ENCODE results near the gene PLEKHA1.
A peak's percentile ranks its signal among the peaks of the same experiment; 100 is the strongest.

Gene PLEKHA1

DNA sequence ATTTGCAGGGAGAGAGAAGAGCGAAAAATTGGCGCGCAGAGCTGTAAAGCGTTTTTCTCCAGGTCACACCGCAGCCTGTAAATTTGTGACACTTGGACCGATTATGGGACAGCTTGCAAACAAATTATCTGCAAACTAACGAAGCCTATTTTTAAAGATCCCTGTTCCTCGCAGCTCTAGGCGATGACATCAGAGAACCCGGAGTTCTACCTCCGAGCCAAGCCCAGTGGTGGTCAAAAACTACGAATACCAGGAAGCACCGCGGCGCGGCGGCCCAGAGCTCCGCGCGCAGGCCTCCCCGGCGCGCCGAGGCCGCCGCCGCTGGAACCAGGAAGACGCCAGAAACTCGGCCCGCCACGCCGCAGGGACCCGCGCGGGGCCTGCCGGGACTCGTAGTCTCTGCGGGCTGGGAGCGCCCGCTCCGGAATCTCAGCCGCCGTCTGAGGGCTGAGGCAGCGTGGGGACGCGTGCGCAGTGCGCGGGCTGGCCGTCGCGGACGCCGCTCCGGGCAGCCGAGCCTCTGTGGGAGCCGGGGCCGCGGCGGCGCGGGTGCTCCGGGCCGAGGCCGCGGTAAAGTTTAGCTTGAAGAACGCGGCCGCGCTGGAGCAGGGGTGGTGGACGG, at the start of gene PLEKHA1:
PLEKHA1 (plus strand) TSS at position 472 of the 622 bp plus-strand sequence. CDS start 18,493 bp downstream, outside the sequence.
- DNase-seq (ENCODE audit: low spot score), result peak; percentile 94

DNA sequence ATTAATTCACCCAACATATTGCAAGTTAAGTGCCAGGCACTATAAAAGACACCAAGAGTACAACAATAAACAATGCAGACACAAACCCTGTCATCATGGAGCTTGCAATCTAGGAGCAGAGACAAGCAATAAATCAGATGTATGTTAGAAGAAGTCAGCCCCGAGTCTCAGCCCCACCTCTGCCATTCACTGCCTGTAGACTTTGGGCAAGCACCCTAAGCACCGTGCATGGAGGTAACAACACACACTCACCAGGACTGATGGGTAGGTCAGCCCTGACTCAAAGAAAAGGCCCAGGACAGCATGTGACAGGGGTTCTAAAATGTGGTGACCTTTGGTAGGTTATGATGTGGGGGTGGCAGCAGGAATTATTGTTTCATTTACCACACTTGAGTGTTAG, 49.3 kb upstream of the PLEKHA1 start:
- no peak for DNase-seq (ENCODE audit: low spot score)

DNA sequence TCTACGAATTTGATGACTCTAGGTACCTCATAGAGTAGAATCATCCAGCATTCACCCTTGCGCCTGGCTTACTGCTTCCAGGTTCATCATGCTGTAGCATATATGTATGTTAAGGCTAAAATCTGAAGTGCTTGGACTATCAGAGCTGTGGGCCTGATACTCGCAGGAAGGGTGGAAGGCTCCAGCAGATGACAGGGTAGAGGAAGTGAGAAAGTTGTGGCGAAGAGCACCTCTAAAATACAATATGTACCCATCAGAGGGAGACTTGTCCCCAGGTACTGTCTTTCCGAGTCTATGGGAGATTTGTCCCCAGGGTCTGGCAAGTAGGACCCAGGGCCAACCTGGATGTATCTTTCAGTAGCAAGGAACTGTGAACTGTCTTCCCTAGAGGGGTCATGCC, 48.1 kb upstream of the PLEKHA1 start:
- DNase-seq (ENCODE audit: low spot score), result no peak

DNA sequence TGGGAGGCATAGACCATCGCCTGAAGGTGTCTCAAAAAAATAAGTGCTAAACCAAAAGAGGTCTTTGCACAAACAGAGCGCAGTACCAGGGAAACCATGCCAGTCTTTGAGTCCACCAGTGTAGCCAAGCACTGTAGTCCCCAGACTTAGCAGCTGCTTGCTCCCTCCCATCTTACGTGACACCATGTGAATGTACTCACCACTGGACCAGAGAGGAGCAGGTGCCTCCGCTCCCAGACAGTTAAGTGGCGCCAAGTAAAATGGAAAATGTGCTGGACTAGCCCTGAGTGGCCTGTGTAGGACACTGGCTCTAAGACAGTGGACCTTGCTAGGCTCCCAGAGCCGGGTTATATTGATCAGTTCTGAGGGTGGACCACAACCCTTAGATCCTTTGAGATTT, 47.7 kb upstream of the PLEKHA1 start:
- no peak for DNase-seq (ENCODE audit: low spot score)

DNA sequence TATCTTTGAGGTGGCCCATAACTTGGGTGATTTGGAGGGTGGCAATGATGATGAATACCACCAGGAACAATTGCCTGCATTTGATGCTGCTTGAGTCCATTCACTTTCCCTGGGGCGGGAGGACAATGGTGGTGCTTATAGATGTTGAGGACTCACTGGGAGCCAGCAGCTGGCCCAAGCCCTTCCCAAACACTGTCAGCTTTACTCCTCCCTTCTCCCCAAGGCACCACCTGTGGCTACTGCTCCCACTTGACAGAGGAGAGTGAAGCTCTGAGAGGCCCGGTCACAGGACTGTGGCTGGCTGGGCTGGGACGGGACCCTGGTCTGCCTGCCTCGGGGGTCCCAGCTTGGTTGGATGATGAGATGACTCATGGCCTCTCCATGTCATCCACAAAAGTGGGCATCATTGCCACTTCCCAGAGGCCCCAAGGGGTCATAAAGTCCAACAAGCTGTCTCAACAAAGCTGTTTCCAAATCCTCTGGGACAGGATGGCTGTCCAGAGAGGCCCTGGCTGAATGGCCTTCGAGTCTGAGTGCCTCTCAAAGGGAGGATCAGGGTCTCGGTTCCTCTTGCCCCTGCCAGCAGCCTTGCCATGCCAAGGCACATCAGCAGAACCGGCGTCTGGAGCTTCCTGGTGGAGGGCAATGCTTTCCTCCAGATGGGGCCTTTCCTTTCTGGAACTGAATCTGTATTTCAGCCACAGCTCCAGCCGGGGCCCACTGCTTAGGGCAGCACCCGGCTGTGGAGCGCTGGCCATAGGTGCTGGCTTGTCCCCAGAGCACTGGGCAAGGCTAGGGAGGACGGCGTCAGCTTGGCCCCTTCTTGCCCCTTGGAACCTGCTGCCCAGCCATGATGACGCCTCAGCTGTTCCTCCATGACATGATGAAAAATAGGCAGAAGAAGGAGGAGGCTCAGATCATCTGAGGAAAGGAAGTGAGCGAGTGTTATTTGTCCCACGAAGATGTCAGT, 47.0 kb upstream of the PLEKHA1 start:
- no peak for DNase-seq (ENCODE audit: low spot score)

DNA sequence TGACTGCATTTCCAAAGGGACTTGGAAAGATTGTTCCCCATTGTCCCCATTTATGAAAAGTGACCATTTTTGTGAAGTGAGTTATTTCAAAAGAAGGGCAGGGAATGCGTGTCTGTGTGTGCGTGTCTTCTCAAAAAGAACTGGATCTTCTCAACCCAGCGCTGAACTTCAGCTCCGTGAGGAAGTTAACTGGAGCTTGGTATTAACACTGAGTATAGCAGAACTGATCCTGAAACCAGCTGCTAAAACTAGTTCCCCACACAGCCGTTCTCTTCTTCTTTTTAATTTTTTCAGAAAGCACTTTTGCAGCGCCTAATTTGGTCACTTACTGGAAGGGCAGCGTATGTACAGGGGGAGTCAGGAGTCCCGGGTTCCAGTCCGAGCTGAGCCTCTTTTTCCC, 45.8 kb upstream of the PLEKHA1 start:
- DNase-seq (ENCODE audit: low spot score), result no peak

DNA sequence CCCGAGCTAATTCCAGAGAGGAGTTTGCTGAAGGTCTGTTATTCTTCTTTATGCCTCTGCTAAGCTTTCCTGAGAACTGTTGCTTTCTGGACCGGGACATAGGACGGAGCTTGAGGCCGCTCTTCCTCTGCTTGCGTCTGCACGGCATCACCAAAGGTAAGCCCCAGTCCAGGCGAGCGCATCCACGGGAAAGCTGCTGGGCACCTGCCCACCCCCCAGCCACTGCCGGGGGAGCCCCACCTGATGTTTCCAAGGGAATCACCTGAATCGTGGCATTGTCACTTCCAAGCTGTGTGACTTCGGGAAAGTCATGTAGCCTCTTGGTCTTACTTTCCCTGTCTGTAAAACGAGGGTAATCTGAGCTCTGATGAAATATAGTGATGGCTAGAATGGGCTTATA, 45.1 kb upstream of the PLEKHA1 start:
- no peak for DNase-seq (ENCODE audit: low spot score)

DNA sequence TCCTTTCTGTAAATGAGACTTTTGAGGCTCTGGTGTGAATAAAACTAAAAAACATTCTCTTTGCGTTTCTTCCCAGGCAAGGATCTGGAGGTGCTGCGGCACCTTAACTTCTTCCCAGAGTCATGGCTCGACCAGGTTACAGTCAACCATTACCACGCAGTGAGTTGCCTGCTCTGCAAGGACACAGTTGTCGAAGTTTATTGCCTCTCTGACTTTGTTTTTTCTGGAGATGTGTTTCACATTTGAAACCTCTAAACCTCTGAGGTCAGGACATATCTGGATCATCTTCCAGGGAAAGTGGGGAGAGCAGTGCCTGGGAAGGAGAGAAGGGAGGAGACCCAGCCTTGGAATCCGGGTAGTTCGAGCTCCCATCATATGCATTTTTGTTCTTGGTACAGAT, 43.4 kb upstream of the PLEKHA1 start:
- no peak for DNase-seq (ENCODE audit: low spot score)

DNA sequence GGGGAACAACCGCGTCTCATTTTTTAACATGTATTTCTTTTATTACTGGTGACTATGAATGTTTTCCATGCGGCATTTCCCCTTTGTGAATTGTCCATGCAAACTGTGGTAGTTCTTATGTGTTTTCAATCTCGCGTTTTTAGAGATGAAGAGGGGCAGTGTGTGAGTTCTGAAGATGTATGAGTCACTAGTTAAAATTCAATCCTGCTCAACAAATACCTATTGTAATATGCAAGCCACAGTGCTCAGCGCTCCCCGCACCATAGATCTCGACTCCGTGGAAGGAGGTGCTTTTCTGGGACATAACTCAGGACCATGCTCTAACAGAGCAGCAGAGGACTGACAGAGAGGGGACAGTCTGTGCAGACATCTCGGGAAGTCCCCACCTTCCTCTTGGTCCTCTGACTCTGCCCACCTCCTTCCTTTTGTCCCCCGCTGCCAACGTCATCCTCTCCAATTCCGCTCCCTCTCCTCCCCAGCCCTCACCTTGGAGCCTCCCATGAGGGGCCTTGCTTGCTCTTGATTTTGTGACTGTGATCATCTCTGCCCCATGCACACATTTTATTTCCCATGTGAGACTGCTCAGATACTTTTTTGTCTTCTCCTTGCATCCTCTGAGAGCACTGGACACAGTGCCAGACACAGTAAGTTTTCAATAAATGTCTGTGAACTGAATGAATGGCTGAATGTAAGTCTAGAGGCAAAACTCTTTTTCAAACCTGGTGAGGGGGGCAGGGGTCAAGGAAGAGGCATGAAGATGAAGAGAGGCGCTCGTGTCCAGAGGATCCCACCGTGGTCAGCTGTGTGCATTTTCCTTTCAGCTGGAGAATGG, 42.7 kb upstream of the PLEKHA1 start:
- no peak for DNase-seq (ENCODE audit: low spot score)

DNA sequence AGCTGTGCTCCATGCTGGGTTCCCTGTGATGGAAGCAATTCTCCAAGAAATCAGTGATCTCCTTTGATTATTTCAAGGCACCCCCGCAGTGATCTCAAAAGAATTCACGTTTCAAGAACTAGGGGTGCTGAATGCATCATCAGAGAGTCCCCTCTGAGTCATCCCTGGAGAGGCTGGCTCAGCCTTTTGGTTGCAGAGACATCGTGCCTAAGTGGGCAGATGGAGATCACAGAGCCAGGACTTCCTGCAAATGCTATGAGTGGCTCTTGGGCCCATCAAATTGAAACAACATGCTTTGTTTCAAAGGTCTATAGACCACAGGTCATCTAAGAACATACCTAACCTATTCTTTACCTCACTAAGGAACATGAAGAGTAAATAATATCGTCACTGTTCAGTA, 41.5 kb upstream of the PLEKHA1 start:
- no peak for DNase-seq (ENCODE audit: low spot score)

DNA sequence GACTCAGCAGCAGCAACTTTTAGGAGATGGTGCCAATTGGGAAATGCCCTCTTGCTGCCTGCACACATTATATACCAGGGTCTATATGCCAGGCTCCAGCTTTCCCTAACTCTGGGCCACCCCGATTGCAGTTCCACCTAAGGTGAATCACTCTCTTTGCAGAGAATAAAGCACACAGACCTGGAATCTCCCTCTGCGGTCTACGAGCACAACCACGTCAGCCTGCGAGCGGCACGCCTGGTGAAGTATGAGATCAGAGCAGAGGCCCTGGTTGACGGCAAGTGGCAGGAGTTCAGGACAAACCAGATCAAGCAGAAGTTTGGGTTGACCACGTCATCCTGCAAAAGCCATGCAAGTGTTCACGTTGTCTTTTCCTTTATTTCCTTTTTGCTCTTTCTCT, 38.2 kb upstream of the PLEKHA1 start:
- DNase-seq (ENCODE audit: low spot score), result no peak

DNA sequence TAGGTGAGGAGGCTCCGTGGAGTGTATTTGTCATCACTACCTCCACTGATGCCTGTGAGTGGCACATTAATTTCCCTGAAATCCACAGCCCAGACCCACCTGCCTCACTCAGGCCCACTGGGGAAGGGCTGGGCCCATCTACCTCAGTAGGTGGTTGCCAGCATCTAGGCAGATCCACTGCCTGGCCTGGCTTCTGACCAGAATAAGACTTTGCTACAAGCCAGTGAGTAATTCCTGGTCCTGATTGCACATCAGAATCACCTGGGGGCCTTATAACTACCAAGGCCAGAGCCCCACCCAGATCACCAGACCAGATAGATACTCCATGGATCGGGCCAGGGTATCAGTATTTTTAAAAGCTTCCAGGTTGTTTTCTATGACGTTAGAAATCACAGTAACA, 37.5 kb upstream of the PLEKHA1 start:
- DNase-seq (ENCODE audit: low spot score), result no peak

DNA sequence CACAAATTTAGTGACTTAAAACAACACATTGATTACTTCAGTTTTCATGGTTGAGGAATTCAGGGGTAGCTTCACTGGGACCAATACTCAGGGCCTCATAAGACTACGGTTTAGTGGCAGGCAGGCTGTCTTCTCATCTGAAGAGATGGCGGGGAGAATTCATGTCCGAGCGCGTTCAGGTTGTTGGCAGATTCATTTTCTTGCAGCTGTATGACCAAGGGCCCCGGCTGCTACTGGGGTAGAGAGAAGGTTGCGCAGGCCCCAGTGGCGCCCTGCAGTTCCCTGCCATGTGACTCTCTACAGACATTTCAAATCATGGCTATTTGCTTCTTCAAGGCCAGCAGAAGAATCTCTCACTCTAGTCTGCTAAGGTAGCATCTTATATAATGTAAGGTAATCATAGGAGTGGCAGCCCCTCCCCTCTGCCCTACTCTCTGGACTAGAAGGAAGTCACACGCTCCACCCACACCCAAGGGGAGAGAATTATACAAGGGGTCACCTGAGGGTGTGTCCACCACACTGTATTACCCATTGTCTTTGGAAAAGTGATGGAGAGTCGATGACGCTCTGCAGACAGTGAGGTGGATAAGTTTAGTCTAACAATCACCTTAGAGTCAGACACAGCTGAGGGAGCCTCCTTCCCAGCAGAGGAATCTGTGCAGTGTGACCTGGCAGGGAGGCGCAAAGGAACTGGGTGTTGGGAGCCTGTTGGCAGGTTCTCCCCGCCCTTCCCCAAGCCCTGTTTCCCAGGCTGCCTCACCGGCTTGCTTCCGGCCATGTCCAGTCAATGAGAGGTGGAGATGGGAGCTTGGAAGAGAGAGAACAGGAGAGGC, 35.7 kb upstream of the PLEKHA1 start:
- no peak for DNase-seq (ENCODE audit: low spot score)

DNA sequence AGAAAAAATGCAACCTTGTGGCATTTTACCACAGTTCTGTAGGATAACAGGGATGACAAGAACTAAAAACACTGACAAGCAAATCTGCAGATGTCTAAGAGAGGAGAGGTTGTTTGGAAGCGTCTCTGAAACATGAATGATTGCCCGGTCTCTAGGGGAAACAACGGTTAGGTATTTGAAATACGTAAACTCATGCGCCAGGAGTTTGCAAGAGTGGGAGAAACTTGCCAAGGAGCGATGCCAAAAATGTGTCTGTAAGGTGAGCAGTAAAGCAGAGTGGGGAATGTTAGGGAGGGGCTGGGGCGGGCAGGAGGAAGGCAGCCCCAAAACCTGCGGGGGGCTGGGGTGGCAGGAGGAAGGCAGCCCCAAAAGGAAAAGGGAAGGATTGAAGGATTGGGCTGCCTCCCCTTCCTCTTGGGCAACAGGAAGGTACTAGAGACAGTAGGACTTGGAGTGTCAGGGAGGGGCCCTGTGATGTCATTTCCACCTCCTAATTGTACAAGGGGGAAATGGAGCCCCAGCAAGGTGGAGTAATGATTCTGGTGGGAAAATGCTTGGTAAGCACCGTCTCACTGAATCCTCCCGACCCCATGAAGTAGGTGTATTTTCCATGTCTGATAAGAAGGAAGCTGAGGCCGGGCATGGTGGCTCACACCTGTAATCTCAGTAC, 33.2 kb upstream of the PLEKHA1 start:
- no peak for DNase-seq (ENCODE audit: low spot score)

DNA sequence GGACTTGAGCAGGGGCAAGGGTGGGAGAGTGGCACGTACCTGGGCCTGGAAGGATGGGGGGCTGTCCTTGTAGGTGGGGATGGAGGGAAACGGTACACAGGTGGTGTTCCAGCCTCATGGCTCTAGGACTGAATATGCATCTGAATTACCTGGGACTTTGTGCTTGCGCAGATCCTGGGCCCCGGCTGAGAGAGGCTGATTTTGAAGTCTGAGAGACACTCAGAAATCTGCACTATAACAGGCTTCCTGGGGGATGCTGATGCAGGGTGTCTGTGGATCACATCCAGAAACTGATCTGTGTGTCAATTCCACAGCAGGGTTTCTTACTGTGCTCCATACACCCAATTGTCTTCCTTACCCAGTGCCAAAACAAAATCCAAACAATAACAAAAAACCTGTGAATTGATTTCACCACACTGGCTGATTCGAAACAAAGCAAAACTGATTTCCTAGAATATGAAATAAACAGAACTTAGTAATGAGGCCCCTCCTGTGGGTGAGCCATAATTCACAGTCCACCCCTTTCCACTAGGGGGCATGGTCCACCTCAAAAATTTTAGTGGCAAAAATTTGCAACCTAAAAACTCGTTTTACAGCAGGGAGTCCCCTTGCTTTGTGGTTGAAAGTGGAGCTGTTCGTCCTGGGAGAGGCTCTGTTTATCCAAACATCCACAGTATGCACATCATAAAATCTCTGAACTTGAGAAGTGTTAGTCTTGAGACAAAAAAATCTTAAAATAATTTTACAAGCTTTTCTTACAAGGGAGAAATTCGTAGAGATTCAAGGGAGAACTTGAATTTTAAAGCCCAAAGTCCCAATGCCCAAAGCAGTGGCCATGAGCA, 32.0 kb upstream of the PLEKHA1 start:
- DNase-seq (ENCODE audit: low spot score), result peak; percentile 76

DNA sequence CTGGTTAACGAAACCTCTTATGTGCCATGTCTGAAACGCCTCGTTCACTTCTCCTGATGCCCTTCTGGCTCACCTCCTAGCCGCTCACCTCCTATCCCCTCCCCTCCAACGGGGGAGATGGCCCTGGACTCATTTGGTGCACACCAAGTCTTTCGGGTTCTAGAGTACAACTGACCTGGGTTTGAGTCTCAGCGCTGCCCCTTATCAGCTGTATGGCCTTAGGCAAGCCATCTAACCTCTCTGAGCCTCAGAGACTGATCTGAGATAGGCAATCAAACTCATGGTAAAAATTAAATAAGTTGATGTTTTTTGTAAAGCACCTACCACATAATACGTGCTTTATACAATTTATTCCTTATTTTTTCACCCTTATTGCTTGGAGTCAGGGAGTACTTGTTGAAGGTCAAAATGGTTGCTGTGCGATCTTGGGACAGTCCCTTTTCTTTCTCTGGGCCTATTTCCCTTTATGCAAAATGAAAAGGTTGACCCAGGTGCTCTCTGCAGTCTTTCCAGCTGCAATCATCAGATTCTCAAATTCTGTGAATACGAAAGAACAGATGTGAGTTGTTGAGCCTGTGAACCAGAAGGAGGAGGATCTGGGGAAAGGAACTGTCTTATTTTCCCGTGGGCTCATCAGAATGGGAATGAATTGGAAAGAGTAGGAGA, 31.2 kb upstream of the PLEKHA1 start:
- DNase-seq (ENCODE audit: low spot score), result no peak

DNA sequence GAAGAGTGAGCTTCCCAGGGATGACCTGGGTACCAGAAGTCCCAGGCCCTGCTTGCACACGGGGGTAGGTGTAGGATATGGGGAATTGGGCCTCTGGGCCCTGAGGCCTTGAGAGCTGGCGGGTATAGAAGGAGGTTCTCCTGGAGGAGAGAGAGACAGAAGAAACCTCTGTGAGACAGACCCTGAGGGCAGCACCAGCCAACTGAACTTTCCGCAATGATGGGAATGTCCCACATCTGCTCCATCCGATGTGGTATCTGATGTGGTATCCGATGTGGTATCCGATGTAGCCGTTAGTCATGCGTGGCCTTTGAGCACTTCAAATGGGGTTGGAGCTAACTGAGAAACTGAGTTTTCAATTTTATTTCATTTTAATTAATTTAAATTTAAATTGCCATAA, 30.6 kb upstream of the PLEKHA1 start:
- DNase-seq (ENCODE audit: low spot score), result no peak

DNA sequence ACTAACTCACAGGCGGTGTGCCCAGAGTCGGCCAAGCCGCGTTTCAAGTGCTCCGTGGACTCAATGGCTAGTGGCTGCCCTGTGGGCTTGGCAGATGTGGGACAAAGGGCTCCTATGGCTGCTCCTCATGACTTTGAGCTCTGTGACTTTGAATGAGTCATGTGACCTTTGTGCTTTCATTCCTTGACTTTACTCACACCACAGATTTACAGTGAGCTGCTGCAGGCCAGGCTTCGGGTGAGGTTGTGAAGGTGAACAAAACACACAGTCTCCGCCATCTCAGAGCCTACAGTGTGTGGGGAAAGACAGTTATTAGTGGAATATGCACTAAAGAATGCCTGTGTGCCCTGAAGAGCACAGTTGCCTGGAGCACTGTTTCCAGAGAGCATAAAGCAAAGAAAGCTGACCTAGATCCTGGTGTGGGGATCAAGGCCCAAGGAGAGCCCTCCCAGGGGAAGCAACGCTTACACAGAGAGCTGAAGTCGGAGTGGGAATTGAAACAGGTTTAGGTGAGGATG, 29.7 kb upstream of the PLEKHA1 start:
- DNase-seq (ENCODE audit: low spot score), result no peak

DNA sequence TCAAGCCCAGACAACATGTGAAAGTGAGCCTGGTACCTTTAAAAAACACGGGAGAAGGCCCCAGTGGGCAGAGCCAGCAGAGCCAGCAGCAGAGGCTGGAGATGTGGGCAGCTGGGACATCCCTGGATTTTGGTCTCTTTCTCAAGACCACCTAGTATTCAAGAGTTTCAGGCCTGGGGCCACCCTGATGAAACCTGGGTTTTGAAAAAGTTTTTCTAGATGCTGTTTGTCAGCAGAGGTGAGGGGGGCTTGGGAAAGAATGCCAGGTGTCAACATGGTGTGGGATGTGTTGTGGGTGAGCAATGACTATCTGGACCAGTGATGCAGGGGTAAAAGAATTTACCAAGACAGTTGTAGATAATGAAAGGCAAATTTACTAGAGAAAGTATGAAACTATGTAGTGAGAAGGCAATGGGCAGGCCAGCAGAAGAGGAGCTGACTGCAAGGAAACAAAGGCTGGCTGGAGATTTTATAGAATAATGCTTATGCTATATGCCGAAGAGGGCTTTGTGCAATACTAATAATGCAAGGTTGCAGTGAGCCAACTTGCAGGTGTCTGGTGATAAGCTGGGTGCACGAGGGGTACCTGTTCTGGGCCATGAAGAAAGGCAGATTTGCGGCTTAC, 28.1 kb upstream of the PLEKHA1 start:
- no peak for DNase-seq (ENCODE audit: low spot score)

Measured in CD4-positive, alpha-beta T cell treated with Interleukin-15 for 4 hours (primary cell).